AG09309 (cell line): ENCODE measurements around the gene LRTM1.

Experiments used
- DNase-seq: peaks from one replicate; pipeline ENCODE4 v3.0.0-alpha.2; 2010; ENCODE audit warnings: low read depth
- H3K4me3 ChIP-seq: 2 replicates; pipeline ENCODE4 v1.5.1; 2011; ENCODE audit warnings: mild to moderate bottlenecking, low read depth, low read length, moderate library complexity; ENCODE audit not compliant: control insufficient read depth
- CTCF ChIP-seq: IDR thresholded peaks from 2 replicates; pipeline ENCODE4 v1.5.1; 2011; ENCODE audit warnings: mild to moderate bottlenecking, low read depth, low read length, inconsistent platforms; ENCODE audit not compliant: insufficient read depth, control insufficient read depth; ENCODE audit errors: missing control alignments

The LRTM1 gene

GRCh38 chr3:54950391-54951003 lies 22.6 kb upstream of the LRTM1 start:
- H3K4me3 ChIP-seq, result no peak overlapping the region
- no peak for TF ChIP-seq CTCF
- no peak for DNase-seq

GRCh38 chr3:54949491-54950044 lies 21.7 kb upstream of the LRTM1 start:
- no peak overlapping the region for H3K4me3 ChIP-seq
- DNase-seq, result no peak
- no peak for TF ChIP-seq CTCF

- TF ChIP-seq CTCF, result no peak
- no peak for DNase-seq
- no peak overlapping the region for H3K4me3 ChIP-seq
These were observed 14.0 kb upstream of the LRTM1 start for GRCh38 chr3:54941690-54942362.

GRCh38 chr3:54940971-54941370 lies 13.1 kb upstream of the LRTM1 start:
- DNase-seq, result no peak
- no peak for TF ChIP-seq CTCF

GRCh38 chr3:54939557-54940300 lies 11.9 kb upstream of the LRTM1 start:
- no peak overlapping the region for H3K4me3 ChIP-seq
- DNase-seq, result no peak
- TF ChIP-seq CTCF, result no peak

More at GRCh38 chr3:54940971-54941370, 13.1 kb upstream of the LRTM1 start:
- no peak overlapping the region for H3K4me3 ChIP-seq

GRCh38 chr3:54936561-54936960 lies 8.7 kb upstream of the LRTM1 start:
- no peak for TF ChIP-seq CTCF
- DNase-seq, result no peak
- no peak overlapping the region for H3K4me3 ChIP-seq
